Measurements from ENCODE around the gene GFI1B. TPM values are rescaled to one million over a fixed set of nuclear protein-coding genes. Genes with fewer than 3 reads are reported as not detected.
"Not testable (repeated sequence)": the region's sequence is repeated elsewhere in the genome, so short reads cannot be mapped to it uniquely, and the experiment has no call there.

The GFI1B gene
- total and polyA plus RNA-seq, 2 donors, result 0.34 to 0.61 TPM

DNA sequence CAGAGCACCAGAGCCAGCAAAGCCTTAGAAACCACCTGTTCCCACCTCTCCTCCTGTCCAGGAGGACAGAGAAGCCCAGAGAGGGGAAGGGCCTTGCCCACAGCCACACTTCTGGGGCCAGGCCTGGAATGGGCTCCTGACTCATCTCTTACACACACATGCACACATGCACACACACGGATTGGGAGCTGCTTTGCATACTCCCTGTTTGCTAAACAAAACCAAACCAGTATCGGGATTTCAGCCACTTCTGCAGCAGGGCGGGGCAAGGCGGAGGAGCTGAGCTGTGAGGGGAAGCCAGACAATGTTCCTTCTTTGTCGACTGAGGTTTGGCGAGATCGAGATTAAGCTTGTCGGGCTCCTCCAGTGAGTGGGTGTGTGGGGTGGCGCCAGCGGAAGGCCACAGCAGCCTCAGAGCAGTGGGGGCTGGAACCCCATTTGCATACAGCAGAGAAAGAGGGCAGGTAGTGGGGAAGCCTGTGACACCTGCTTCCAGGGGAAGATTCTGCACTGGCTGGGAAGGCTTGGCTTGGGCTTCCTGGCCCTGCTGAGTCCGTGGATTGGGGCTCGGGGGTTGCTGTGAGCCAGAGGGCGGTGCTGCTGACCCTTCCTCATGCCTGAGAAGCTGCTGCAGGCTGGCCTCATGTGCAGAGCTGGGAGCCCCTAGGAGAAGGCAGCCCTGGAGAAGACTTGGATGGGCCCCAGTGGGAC, 16.1 kb downstream of the GFI1B start:
- Histone ChIP-seq H3K9me3 (ENCODE audit: control insufficient read depth in 2 of 2, insufficient read depth in 1 of 2, low read length in 1 of 2) (no peaks in the 10 kb centered on the region), H3K27me3 (ENCODE audit: control insufficient read depth in 2 of 2, insufficient read depth in 1 of 2, low read length in 1 of 2) (peaks cover 0 to 19% of the 10 kb centered on the region in 2 donors), H3K27ac (ENCODE audit: low read depth in 1 of 2, low read length in 1 of 2) (no peak overlapping the region), H3K4me1 (ENCODE audit: control insufficient read depth in 2 of 2, insufficient read depth in 2 of 2, low read length in 2 of 2) (peaks cover 0 to 18% of the 10 kb centered on the region in 2 donors), H3K4me3 (ENCODE audit: low read length in 2 of 2) (no peak overlapping the region), H3K36me3 (ENCODE audit: control insufficient read depth in 2 of 2, insufficient read depth in 2 of 2, low read length in 1 of 2) (no peaks in the 10 kb centered on the region)
- peak in 4 of 9 donors; percentile 17 to 41 (median 27) for DNase-seq (ENCODE audit: low read depth in 6 of 9, low spot score in 9 of 9)
- WGBS, result 15% methylated on average over 13 of the region's 13 CpGs

DNA sequence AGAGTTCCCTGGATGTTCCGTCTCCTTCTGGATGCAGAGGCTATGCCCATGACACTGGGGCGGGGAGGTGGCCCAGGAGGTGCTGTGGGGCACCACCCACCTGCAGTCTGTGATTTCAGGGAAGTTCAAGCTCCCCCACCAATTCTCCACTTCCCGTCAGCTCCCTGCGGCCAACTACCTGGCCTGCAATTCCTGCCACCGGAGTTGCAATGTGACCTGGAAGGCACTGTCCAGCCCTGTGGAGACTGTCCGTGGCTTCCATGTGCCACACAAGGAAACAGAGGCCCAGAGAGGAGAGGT, 16.6 kb downstream of the GFI1B start:
- Histone ChIP-seq H3K27ac (ENCODE audit: low read depth in 1 of 2, low read length in 1 of 2) (no peak overlapping the region), H3K4me1 (ENCODE audit: control insufficient read depth in 2 of 2, insufficient read depth in 2 of 2, low read length in 2 of 2) (peaks cover 0 to 18% of the 10 kb centered on the region in 2 donors), H3K9me3 (ENCODE audit: control insufficient read depth in 2 of 2, insufficient read depth in 1 of 2, low read length in 1 of 2) (no peaks in the 10 kb centered on the region), H3K27me3 (ENCODE audit: control insufficient read depth in 2 of 2, insufficient read depth in 1 of 2, low read length in 1 of 2) (peaks cover 0 to 19% of the 10 kb centered on the region in 2 donors), H3K4me3 (ENCODE audit: low read length in 2 of 2) (no peak overlapping the region), H3K36me3 (ENCODE audit: control insufficient read depth in 2 of 2, insufficient read depth in 2 of 2, low read length in 1 of 2) (no peaks in the 10 kb centered on the region)
- 86% methylated on average over 6 of the region's 6 CpGs for WGBS
- DNase-seq (ENCODE audit: low read depth in 6 of 9, low spot score in 9 of 9), result no peak

GRCh38 chr9:132995879-132996278, 17.4 kb downstream of the GFI1B start:
- H3K4me3 ChIP-seq (ENCODE audit: low read length in 2 of 2), result no peak overlapping the region
- no peaks in the 10 kb centered on the region for H3K36me3 ChIP-seq (ENCODE audit: control insufficient read depth in 2 of 2, insufficient read depth in 2 of 2, low read length in 1 of 2)
- 79% methylated on average over 8 of the region's 8 CpGs for WGBS
- H3K27me3 ChIP-seq (ENCODE audit: control insufficient read depth in 2 of 2, insufficient read depth in 1 of 2, low read length in 1 of 2), result peaks cover 0 to 19% of the 10 kb centered on the region in 2 donors
- DNase-seq (ENCODE audit: low read depth in 6 of 9, low spot score in 9 of 9), result no peak
- peaks cover 0 to 18% of the 10 kb centered on the region in 2 donors for H3K4me1 ChIP-seq (ENCODE audit: control insufficient read depth in 2 of 2, insufficient read depth in 2 of 2, low read length in 2 of 2)
- no peaks in the 10 kb centered on the region for H3K9me3 ChIP-seq (ENCODE audit: control insufficient read depth in 2 of 2, insufficient read depth in 1 of 2, low read length in 1 of 2)
- no peak overlapping the region for H3K27ac ChIP-seq (ENCODE audit: low read depth in 1 of 2, low read length in 1 of 2)

DNA sequence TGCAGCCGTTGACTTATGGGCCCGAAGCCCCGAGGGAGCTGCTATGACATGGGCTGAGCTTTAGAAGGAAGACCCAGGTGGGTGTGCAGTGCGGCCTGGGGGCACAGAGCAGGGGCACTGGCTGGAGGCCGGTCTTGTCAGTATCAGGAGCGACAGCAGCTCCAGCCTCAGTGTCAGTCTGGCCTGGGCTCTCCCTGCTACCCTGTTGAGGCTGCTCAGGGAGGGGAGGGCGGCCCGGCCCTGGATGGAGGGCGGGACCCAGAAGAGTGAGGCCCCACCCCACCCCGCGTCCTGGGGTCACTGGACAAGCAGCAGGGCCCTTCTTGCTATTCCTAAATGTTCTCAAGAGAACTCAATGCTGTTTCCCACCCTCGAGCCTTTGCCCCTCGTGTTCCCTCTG, 18.0 kb downstream of the GFI1B start:
- no peaks in the 10 kb centered on the region for H3K9me3 ChIP-seq (ENCODE audit: control insufficient read depth in 2 of 2, insufficient read depth in 1 of 2, low read length in 1 of 2)
- no peak overlapping the region for H3K27ac ChIP-seq (ENCODE audit: low read depth in 1 of 2, low read length in 1 of 2)
- H3K4me1 ChIP-seq (ENCODE audit: control insufficient read depth in 2 of 2, insufficient read depth in 2 of 2, low read length in 2 of 2), result peaks cover 0 to 18% of the 10 kb centered on the region in 2 donors
- 85% methylated on average over 13 of the region's 13 CpGs for WGBS
- peaks cover 0 to 14% of the 10 kb centered on the region in 2 donors for H3K27me3 ChIP-seq (ENCODE audit: control insufficient read depth in 2 of 2, insufficient read depth in 1 of 2, low read length in 1 of 2)
- H3K36me3 ChIP-seq (ENCODE audit: control insufficient read depth in 2 of 2, insufficient read depth in 2 of 2, low read length in 1 of 2), result no peaks in the 10 kb centered on the region
- H3K4me3 ChIP-seq (ENCODE audit: low read length in 2 of 2), result no peak overlapping the region
- no peak for DNase-seq (ENCODE audit: low read depth in 6 of 9, low spot score in 9 of 9)

GRCh38 chr9:132997591-132997990, 19.1 kb downstream of the GFI1B start:
- Histone ChIP-seq H3K4me3 (ENCODE audit: low read length in 2 of 2) (no peak overlapping the region), H3K9me3 (ENCODE audit: control insufficient read depth in 2 of 2, insufficient read depth in 1 of 2, low read length in 1 of 2) (no peaks in the 10 kb centered on the region), H3K27ac (ENCODE audit: low read depth in 1 of 2, low read length in 1 of 2) (no peak overlapping the region), H3K36me3 (ENCODE audit: control insufficient read depth in 2 of 2, insufficient read depth in 2 of 2, low read length in 1 of 2) (no peaks in the 10 kb centered on the region), H3K27me3 (ENCODE audit: control insufficient read depth in 2 of 2, insufficient read depth in 1 of 2, low read length in 1 of 2) (peaks cover 0 to 18% of the 10 kb centered on the region in 2 donors), H3K4me1 (ENCODE audit: control insufficient read depth in 2 of 2, insufficient read depth in 2 of 2, low read length in 2 of 2) (peaks cover 0 to 15% of the 10 kb centered on the region in 2 donors)
- no peak for DNase-seq (ENCODE audit: low read depth in 6 of 9, low spot score in 9 of 9)
- WGBS, result 92% methylated on average over 4 of the region's 4 CpGs

GRCh38 chr9:132998221-132998620, 19.7 kb downstream of the GFI1B start:
- whole genome bisulfite sequencing, result 96% methylated on average over 3 of the region's 4 CpGs
- H3K4me1 ChIP-seq (ENCODE audit: control insufficient read depth in 2 of 2, insufficient read depth in 2 of 2, low read length in 2 of 2), result peaks cover 0 to 21% of the 10 kb centered on the region in 2 donors

GRCh38 chr9:132998831-132999635, 20.5 kb downstream of the GFI1B start:
- H3K9me3 ChIP-seq (ENCODE audit: control insufficient read depth in 2 of 2, insufficient read depth in 1 of 2, low read length in 1 of 2), result no peaks in the 10 kb centered on the region
- no peak overlapping the region for H3K4me3 ChIP-seq (ENCODE audit: low read length in 2 of 2)
- 85% methylated on average over 18 of the region's 18 CpGs for WGBS
- H3K4me1 ChIP-seq (ENCODE audit: control insufficient read depth in 2 of 2, insufficient read depth in 2 of 2, low read length in 2 of 2), result peaks cover 0 to 28% of the 10 kb centered on the region in 2 donors
- H3K27ac ChIP-seq (ENCODE audit: low read depth in 1 of 2, low read length in 1 of 2), result no peak overlapping the region
- H3K27me3 ChIP-seq (ENCODE audit: control insufficient read depth in 2 of 2, insufficient read depth in 1 of 2, low read length in 1 of 2), result peaks cover 0 to 28% of the 10 kb centered on the region in 2 donors
- H3K36me3 ChIP-seq (ENCODE audit: control insufficient read depth in 2 of 2, insufficient read depth in 2 of 2, low read length in 1 of 2), result no peaks in the 10 kb centered on the region
- DNase-seq (ENCODE audit: low read depth in 6 of 9, low spot score in 9 of 9), result no peak

More at GRCh38 chr9:132998221-132998620, 19.7 kb downstream of the GFI1B start:
- peaks cover 0 to 24% of the 10 kb centered on the region in 2 donors for H3K27me3 ChIP-seq (ENCODE audit: control insufficient read depth in 2 of 2, insufficient read depth in 1 of 2, low read length in 1 of 2)
- not testable (repeated sequence) for H3K9me3 ChIP-seq (ENCODE audit: control insufficient read depth in 2 of 2, insufficient read depth in 1 of 2, low read length in 1 of 2); H3K36me3 ChIP-seq (ENCODE audit: control insufficient read depth in 2 of 2, insufficient read depth in 2 of 2, low read length in 1 of 2); H3K4me3 ChIP-seq (ENCODE audit: low read length in 2 of 2); H3K27ac ChIP-seq (ENCODE audit: low read depth in 1 of 2, low read length in 1 of 2); DNase-seq (ENCODE audit: low read depth in 6 of 9, low spot score in 9 of 9)

- no peak overlapping the region for H3K4me3 ChIP-seq (ENCODE audit: low read length in 2 of 2)
- H3K27ac ChIP-seq (ENCODE audit: low read depth in 1 of 2, low read length in 1 of 2), result no peak overlapping the region
- H3K36me3 ChIP-seq (ENCODE audit: control insufficient read depth in 2 of 2, insufficient read depth in 2 of 2, low read length in 1 of 2), result no peaks in the 10 kb centered on the region
- no peak for DNase-seq (ENCODE audit: low read depth in 6 of 9, low spot score in 9 of 9)
- 26% methylated on average over 13 of the region's 13 CpGs for WGBS
- no peaks in the 10 kb centered on the region for H3K9me3 ChIP-seq (ENCODE audit: control insufficient read depth in 2 of 2, insufficient read depth in 1 of 2, low read length in 1 of 2)
- peaks cover 0 to 24% of the 10 kb centered on the region in 2 donors for H3K27me3 ChIP-seq (ENCODE audit: control insufficient read depth in 2 of 2, insufficient read depth in 1 of 2, low read length in 1 of 2)
- peaks cover 0 to 22% of the 10 kb centered on the region in 2 donors for H3K4me1 ChIP-seq (ENCODE audit: control insufficient read depth in 2 of 2, insufficient read depth in 2 of 2, low read length in 2 of 2)
These were observed 23.9 kb downstream of the GFI1B start for GRCh38 chr9:133002147-133003070.
